ENCODE data around the gene MEIOSIN. TPM values are rescaled to one million over a fixed set of nuclear protein-coding genes. Genes with fewer than 3 reads are reported as not detected.

The MEIOSIN gene
- total RNA-seq, 1 donor from 2014 or later, result not detected

- FAIRE-seq (no peak), DNase-seq (ENCODE audit: low spot score in 2 of 2) (no peak)
Observed at GRCh38 chr19:45763691-45764294, 30.6 kb downstream of the MEIOSIN start.

GRCh38 chr19:45764475-45764874 lies 31.2 kb downstream of the MEIOSIN start:
- DNase-seq (ENCODE audit: low spot score in 2 of 2), result peak in 1 of 2 donors; percentile 15

GRCh38 chr19:45764945-45765701 lies 31.9 kb downstream of the MEIOSIN start:
- FAIRE-seq (no peak), DNase-seq (ENCODE audit: low spot score in 2 of 2) (peak in 1 of 2 donors; percentile 20)

More at GRCh38 chr19:45764475-45764874, 31.2 kb downstream of the MEIOSIN start:
- FAIRE-seq, result no peak

- FAIRE-seq (no peak), DNase-seq (ENCODE audit: low spot score in 2 of 2) (no peak)
Observed at GRCh38 chr19:45765702-45766295, 32.6 kb downstream of the MEIOSIN start.

GRCh38 chr19:45766296-45766868 lies 33.1 kb downstream of the MEIOSIN start:
- FAIRE-seq (no peak), DNase-seq (ENCODE audit: low spot score in 2 of 2) (peak in 1 of 2 donors; percentile 17)

GRCh38 chr19:45766869-45767346 lies 33.7 kb downstream of the MEIOSIN start:
- FAIRE-seq (no peak), DNase-seq (ENCODE audit: low spot score in 2 of 2) (peak in 1 of 2 donors; percentile 35)

- DNase-seq (ENCODE audit: low spot score in 2 of 2), result peak in 1 of 2 donors; percentile 41
- no peak for FAIRE-seq
Observed at GRCh38 chr19:45767410-45767880, 34.2 kb downstream of the MEIOSIN start.

GRCh38 chr19:45767881-45768654 lies 34.8 kb downstream of the MEIOSIN start:
- FAIRE-seq, result no peak

GRCh38 chr19:45768655-45768983 lies 35.4 kb downstream of the MEIOSIN start:
- DNase-seq (ENCODE audit: low spot score in 2 of 2) (no peak), FAIRE-seq (no peak)

More at GRCh38 chr19:45767881-45768654, 34.8 kb downstream of the MEIOSIN start:
- DNase-seq (ENCODE audit: low spot score in 2 of 2), result peak in 1 of 2 donors; percentile 57

GRCh38 chr19:45768984-45769782 lies 35.9 kb downstream of the MEIOSIN start, which contains the start of gene SIX5:
TSS of gene SIX5 (minus strand) at chr19:45769252. CDS start at chr19:45768844, 408 bp downstream.
- FAIRE-seq, result no peak
- peak; percentile 97 to 99 for DNase-seq (ENCODE audit: low spot score in 2 of 2)

- no peak for FAIRE-seq
- DNase-seq (ENCODE audit: low spot score in 2 of 2), result peak in 1 of 2 donors; percentile 68
Observed at GRCh38 chr19:45769821-45770191, 36.6 kb downstream of the MEIOSIN start.

GRCh38 chr19:45770192-45771101 lies 37.2 kb downstream of the MEIOSIN start:
- FAIRE-seq, result no peak
- DNase-seq (ENCODE audit: low spot score in 2 of 2), result peak; percentile 97

GRCh38 chr19:45771311-45771933 lies 38.2 kb downstream of the MEIOSIN start:
- no peak for FAIRE-seq

GRCh38 chr19:45772130-45772840 lies 39.0 kb downstream of the MEIOSIN start:
- DNase-seq (ENCODE audit: low spot score in 2 of 2) (no peak), FAIRE-seq (no peak)

More at GRCh38 chr19:45771311-45771933, 38.2 kb downstream of the MEIOSIN start:
- no peak for DNase-seq (ENCODE audit: low spot score in 2 of 2)

GRCh38 chr19:45772912-45773311 lies 39.7 kb downstream of the MEIOSIN start:
- DNase-seq (ENCODE audit: low spot score in 2 of 2) (no peak), FAIRE-seq (no peak)

- no peak for FAIRE-seq
Observed at GRCh38 chr19:45773384-45773783, 40.1 kb downstream of the MEIOSIN start.

GRCh38 chr19:45774765-45775164 lies 41.5 kb downstream of the MEIOSIN start:
- FAIRE-seq, result no peak
- no peak for DNase-seq (ENCODE audit: low spot score in 2 of 2)

More at GRCh38 chr19:45773384-45773783, 40.1 kb downstream of the MEIOSIN start:
- DNase-seq (ENCODE audit: low spot score in 2 of 2), result no peak
